ENCODE measurements around the gene ROPN1.
"Not testable (repeated sequence)": the region's sequence is repeated elsewhere in the genome, so short reads cannot be mapped to it uniquely, and the experiment has no call there.

ROPN1 gene

GRCh38 chr3:123986427-123986826, 5.5 kb downstream of the ROPN1 start:
- in situ Hi-C loops (cut with MboI; ENCODE audit: low sequenced_read_pairs, unreplicated experiment): no loop called here
- no peak for DNase-seq (ENCODE audit: low spot score)
- TF ChIP-seq, protein P1, sequence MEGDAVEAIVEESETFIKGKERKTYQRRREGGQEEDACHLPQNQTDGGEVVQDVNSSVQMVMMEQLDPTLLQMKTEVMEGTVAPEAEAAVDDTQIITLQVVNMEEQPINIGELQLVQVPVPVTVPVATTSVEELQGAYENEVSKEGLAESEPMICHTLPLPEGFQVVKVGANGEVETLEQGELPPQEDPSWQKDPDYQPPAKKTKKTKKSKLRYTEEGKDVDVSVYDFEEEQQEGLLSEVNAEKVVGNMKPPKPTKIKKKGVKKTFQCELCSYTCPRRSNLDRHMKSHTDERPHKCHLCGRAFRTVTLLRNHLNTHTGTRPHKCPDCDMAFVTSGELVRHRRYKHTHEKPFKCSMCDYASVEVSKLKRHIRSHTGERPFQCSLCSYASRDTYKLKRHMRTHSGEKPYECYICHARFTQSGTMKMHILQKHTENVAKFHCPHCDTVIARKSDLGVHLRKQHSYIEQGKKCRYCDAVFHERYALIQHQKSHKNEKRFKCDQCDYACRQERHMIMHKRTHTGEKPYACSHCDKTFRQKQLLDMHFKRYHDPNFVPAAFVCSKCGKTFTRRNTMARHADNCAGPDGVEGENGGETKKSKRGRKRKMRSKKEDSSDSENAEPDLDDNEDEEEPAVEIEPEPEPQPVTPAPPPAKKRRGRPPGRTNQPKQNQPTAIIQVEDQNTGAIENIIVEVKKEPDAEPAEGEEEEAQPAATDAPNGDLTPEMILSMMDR (IDR thresholded peaks at IDR 0.05; ENCODE audit: borderline replicate concordance, control extremely low read depth, extremely low read depth, insufficient read depth, missing control alignments): no peak

GRCh38 chr3:123984957-123985356, 7.0 kb downstream of the ROPN1 start:
- in situ Hi-C loops (cut with MboI; ENCODE audit: low sequenced_read_pairs, unreplicated experiment): no loop called here
- no peak for DNase-seq (ENCODE audit: low spot score)
- TF ChIP-seq, protein P1 (IDR thresholded peaks at IDR 0.05; ENCODE audit: borderline replicate concordance, control extremely low read depth, extremely low read depth, insufficient read depth, missing control alignments): no peak

DNA sequence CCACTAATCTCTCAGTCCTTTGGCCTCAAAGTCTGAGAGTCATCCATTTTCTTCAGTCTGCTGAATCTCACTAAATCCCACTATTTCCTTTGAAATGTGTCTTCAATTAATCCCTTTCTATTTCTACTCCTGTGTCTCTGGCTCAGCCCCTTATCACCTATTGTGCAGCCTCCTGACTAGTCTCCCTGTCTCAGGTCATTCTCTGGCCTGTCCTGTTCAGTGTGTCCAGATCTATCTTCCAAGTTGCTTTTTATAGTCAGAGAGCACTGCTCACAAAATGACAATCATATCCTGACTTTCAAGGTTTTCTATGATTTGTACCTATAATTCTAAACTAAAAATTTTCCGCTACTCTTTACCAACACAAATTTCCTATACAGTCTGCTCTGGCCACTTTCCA, 7.6 kb downstream of the ROPN1 start:
- in situ Hi-C loops (cut with MboI; ENCODE audit: low sequenced_read_pairs, unreplicated experiment): no loop called here
- DNase-seq (ENCODE audit: low spot score): no peak
- TF ChIP-seq, protein P1 (IDR thresholded peaks at IDR 0.05; ENCODE audit: borderline replicate concordance, control extremely low read depth, extremely low read depth, insufficient read depth, missing control alignments): no peak

DNA sequence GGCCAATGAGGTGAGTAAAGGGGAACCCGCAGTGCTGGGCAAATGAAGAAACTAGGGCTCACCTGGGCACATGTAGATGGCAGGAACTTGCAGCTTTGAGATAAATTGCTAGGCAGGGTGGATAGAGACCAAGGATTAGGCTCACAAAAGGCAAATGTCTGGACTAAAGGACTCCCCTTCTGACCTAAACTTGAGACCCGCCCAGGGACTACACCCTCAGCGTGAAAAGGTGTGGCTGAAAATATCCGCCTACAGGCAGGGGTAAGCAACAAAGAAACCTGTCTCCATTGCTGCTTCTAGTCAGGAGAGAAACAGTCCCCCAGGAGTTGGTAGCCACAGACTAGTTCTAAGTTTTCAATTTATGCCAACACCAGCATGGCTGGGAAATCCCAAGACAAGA, 10.6 kb downstream of the ROPN1 start:
- DNase-seq (ENCODE audit: low spot score); in situ Hi-C loops (cut with MboI; ENCODE audit: low sequenced_read_pairs, unreplicated experiment): not testable (repeated sequence)

- TF ChIP-seq, protein P1 (IDR thresholded peaks at IDR 0.05; ENCODE audit: borderline replicate concordance, control extremely low read depth, extremely low read depth, insufficient read depth, missing control alignments): no peak
- in situ Hi-C loops (cut with MboI; ENCODE audit: low sequenced_read_pairs, unreplicated experiment): no loop called here
- no peak for DNase-seq (ENCODE audit: low spot score)
These were observed 11.4 kb downstream of the ROPN1 start for GRCh38 chr3:123980539-123980938.

- TF ChIP-seq, protein P1 (IDR thresholded peaks at IDR 0.05; ENCODE audit: borderline replicate concordance, control extremely low read depth, extremely low read depth, insufficient read depth, missing control alignments): peak; percentile 47
- in situ Hi-C loops (cut with MboI; ENCODE audit: low sequenced_read_pairs, unreplicated experiment): not testable (repeated sequence)
- DNase-seq (ENCODE audit: low spot score): peak; percentile 21
These were observed 12.1 kb downstream of the ROPN1 start for GRCh38 chr3:123979525-123980501.

DNA sequence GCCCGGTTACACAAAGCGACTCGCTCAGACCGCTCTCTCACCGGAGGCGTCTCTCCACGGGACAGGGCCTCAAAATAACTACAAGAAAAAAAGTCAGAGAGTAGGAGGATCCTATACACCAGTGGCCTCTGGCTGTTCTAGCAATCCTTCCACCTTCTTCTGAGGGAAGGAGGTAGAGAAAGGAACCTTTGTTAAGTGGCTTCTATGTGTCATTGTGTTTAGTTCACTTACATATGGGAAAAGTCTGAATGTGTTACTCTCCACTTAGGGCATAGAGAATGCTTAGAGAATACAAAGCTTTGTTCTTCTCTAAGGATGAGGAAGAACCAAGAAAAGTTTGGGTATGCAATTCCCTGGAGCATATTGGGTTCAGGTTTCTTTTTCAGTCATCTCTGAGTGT, 15.0 kb downstream of the ROPN1 start:
- in situ Hi-C loops (cut with MboI; ENCODE audit: low sequenced_read_pairs, unreplicated experiment); DNase-seq (ENCODE audit: low spot score): not testable (repeated sequence)

DNA sequence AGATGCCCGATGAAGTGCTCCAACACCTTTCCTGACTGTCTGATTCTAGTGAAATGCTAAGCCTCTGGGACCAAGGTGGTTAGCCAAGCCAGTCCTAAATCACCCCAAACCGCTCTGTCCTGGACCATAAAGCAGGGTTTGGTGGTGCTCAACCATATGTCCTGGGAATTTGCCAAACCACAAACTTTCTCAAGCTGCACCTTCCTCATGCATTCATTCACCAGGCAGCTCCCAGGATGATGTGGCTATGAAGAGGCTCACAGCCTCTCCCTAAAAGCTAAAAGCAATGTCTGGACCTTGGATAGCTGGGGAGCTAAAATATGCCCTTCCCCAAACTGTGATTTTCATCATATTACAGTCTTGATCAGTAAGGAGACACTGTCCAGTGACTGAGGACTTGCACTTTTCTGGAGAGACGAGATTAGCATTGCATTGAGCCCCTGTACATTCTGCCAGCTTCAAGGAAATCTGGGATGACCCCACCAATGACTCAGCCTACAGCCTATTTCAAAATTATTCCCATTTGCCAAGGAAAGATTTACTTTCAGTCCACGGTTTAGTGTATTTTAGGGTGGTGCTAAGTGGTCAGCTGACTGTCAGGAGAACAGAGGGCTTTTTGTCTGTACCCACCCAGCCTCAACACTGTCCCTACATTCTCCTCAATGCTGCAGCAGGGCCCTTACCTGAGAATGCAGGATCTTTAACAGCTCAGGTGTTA, 15.6 kb downstream of the ROPN1 start:
- in situ Hi-C loops (cut with MboI; ENCODE audit: low sequenced_read_pairs, unreplicated experiment); DNase-seq (ENCODE audit: low spot score): not testable (repeated sequence)

DNA sequence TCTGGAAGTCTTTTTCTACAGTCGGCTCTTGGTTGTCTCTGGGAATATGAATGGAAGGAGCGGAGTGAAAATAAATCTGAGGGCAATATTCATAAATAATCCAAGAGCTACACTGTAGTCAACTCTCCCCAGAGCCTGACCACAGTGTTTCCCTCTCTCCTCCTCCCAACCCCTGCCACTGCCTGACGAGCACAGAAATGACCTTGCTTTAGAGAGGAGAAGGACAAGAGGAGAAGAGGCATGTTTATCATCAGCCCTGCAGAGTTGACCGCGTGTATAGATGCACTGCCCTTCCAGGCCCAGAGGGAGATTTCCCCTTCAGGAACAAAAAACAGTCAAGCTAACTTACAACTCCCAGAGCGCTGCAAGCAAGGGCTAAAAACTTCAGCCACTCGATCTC, 16.9 kb downstream of the ROPN1 start:
- in situ Hi-C loops (cut with MboI; ENCODE audit: low sequenced_read_pairs, unreplicated experiment); DNase-seq (ENCODE audit: low spot score): not testable (repeated sequence)

Data from GM13976 (cell line).